Activated CD8-positive, alpha-beta memory T cell treated with anti-CD3 and anti-CD28 coated beads for 48 hours (primary cell): ENCODE measurements around the gene ZNF516.

Experiments
- DNase-seq, 3 experiments: peaks; one replicate each; pipeline ENCODE4 v3.0.0-alpha.2; 2020; ENCODE audit warnings: low read depth in 2 of 3, low spot score in 2 of 3

Gene ZNF516

DNA sequence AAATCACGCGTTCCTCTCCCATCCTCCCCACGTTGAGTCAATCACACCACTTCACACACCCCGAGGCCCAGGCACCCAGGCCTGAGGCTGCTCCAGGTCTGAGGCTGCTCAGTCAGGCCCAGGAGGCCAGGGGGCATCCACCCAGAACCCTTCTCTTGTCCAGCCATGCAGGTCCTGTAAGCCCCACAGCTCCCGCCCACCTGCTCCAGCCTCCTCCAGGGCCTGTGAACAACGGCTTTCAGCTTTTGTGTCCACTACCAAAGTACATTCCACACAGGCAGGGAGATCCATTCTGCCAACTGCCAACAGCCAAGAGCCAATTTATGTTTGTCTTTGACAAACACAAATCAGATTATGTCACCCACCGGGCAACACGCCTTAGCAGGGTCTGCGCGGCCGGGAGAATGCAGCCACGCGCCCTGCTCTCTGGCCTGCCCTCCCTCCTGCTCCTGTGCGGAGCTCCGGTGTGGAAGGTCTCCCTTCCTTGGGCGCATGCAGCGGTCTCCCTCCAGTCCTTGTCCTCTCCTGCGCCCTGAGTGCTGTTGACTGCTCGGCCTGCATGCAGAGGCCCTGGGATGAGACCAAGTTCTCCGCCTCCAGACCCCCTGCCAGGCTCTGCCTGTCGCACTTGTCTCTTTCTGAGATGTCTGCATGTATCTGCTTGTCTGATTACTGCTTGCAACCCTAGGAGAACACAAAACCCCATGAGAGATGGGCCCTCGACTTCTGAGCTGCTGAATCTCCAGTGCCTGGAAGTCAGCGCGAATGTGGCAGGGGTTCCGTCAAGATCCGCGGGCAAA, 146.6 kb downstream of the ZNF516 start:
- no peak for DNase-seq

DNA sequence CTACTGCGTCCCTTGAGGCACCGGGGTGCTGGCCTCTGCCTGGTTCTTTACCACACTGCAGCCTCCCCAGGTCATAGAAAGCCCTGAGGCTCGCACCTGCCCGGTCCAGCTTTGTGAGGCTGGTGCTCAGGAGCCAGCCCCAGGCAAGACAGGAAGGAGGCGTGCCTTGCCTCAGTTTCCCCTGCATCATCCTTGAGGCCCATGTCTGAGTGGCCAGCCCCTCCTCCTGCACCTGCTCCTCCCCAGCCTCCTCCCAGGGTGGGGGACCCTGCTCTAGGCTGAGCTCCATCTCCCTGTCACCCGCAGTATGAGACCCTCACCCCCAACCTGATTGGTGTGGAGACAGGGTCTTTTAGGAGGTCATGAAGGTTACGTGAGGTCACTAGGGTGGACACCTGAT, 147.7 kb downstream of the ZNF516 start:
- DNase-seq: no peak

GRCh38 chr18:76346490-76347130, 148.4 kb downstream of the ZNF516 start:
- DNase-seq: no peak

DNA sequence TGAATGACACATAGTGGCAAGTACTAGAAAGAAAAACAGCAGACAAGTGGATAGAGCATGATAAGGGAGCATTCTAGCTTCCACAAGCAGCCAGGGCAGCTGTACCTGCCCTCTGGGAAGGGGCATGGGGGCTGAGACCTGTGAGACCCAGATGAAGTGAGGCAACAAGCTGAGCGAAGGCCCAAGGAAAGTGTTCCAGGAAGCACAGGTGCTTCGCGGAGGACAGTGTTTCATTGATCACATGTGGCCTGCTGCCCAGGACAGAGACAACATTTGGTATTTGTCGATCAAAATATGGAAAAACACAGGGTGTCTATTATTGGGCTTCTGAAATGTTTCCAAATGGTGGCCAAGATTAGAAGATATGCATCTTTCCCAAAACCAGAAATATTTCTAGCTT, 149.1 kb downstream of the ZNF516 start:
- no peak for DNase-seq

GRCh38 chr18:76343938-76344569, 151.0 kb downstream of the ZNF516 start:
- no peak for DNase-seq

- no peak for DNase-seq
Observed at GRCh38 chr18:76340410-76340809, 154.6 kb downstream of the ZNF516 start.

- DNase-seq: no peak
Observed at GRCh38 chr18:76339246-76339620, 155.8 kb downstream of the ZNF516 start.

- no peak for DNase-seq
Observed at GRCh38 chr18:76338619-76339245, 156.3 kb downstream of the ZNF516 start.

DNA sequence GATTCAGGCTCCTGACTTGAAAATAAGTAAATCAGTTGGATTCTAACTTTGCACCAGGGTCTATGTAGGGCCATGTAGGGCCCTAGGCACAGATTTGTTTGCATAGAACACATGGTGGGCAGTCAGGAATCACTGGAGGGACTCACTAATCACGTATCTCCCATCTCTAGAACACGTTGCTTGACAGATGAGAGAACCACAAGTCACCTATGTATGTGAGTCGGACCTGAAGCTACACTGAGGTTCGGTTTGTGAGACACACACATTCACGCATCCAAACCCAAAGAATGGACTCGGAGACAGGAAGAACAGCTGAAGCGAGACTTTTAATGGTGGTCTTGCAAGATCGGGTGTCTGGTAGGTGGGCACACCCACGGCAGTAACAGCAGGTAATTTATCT, 157.0 kb downstream of the ZNF516 start:
- no peak for DNase-seq

- DNase-seq: no peak
Observed at GRCh38 chr18:76335859-76336640, 159.0 kb downstream of the ZNF516 start.

DNA sequence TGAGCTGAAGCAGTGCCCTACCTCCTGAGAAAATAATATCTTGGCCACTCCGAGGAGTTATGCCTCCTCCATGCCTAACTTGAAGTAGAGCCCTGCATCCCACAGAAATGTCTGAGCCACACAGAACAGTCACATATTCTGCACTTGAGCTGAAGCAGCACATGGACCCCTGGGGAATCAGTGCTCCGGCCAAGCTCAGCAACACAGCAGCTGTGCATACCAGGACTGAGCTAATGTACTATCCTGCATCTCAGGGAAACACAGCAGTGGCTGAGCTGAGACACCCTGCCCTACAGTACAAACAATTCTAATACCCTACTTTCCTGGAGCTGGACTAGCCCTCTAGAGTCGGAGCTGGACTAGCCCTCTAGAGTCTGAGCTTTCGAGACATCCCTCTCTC, 166.9 kb downstream of the ZNF516 start:
- DNase-seq: no peak

DNA sequence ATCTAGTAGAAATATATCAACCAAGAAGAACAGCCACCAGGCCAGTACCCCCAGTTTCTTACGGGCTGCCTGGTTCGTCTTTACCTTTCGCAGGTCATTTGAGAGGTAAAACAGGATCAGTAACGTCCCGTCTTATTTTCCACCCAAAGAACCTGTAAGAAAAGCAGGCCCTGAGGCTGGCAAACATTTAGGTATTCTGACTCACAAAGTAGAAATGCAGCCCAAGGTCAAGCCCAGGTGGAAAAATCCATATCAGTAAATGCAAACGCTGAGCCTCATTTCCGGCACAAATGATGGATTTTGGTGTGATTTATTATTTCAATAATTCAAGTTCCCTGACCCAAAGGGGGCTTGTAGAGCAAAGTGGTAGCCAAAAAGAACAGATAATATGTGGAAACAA, 171.2 kb downstream of the ZNF516 start:
- DNase-seq: no peak

DNA sequence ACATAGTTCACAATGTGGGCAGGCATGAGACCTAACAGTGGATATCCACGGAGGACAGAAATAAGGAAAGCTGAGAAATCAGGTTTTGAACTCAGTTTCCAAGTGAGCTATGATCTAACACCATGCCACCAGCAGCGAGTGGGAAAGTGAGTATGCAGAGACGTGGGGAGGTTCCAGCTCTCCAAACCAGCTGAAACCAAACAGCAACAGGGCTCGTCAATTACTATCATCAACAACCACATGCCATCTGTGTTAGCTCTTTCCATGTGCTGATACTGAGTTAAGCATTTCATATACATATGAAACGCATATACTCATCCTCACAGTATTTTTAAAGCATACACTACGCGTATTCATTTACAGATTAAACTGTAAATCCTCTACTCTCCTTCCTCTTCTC, 172.4 kb downstream of the ZNF516 start:
- no peak for DNase-seq

DNA sequence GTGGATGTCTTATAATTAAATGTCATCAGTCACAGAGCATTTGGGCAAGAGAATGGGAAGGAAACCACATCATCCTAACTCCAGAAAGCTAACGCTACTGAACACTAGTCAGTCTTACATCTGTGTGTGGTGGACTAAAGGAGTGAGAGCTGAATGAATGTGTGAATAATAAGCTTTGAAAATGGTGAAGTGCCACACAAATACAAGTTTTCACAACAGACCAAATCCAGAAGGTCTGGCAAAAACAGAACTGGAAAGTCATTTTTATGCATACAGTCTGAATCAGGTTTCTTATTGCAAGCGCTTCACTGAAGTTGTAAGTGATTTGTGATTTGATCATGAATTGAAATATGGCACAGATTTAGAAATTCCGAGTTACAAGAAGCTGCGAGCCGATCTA, 175.7 kb downstream of the ZNF516 start:
- DNase-seq: no peak

DNA sequence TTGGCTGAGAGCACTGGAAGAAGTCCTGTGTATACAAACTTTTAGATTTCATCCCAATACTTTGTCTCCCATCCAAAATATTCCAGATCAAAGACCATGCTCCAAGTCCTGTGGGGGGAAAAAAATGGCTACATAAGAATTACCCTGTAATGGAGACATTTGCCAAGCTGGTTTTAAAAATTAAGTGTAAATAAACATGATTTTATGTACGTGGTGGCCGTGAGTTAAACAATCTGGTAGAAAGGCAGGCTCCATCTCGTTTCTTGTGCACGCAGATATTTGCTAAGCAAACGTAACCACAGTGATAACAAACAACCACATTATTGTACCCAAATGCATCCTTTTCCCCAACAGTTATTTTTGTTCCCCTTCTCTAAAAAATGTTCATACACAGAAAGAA, 176.4 kb downstream of the ZNF516 start:
- DNase-seq: no peak

DNA sequence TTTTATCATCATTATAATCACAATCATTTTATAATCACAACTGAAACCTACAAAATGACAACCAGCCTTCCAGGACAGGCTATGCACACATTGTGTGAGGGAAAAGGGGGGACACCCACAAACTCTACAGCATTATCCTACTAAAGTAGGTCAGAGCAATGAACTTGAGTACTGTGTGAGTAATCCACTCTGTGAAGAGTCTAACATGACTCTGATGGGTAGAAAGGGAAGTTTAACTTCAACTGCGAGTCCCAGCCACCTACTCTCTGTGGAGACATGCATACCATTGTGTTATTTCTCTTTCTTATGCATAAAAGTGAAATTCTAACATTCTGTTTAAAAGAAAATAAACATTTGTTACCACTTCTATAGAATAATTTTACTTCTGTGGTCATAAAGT, 177.9 kb downstream of the ZNF516 start:
- no peak for DNase-seq

DNA sequence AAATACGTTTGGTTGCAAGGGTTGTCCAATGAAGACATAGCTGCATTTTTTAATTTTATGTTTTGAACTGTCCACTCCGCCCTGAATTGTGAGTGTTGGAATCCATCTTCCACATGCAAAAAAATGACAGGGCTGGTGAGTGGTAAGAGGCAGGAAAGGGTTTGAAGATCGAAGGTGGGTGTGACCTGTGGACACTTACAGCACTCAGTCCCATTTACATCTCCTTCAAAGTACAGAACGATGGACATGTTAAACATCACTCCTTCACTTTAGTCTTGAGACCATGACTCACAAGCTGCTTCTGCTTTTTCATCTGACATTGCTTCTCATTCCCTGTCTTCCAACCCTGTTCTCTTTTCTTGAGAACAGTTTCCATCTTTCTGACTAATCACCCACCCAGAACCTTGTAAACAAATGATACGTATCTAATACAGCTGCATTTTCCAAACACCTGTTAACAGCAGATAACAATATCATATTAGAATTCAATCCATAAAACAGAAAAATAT, 179.3 kb downstream of the ZNF516 start:
- no peak for DNase-seq

DNA sequence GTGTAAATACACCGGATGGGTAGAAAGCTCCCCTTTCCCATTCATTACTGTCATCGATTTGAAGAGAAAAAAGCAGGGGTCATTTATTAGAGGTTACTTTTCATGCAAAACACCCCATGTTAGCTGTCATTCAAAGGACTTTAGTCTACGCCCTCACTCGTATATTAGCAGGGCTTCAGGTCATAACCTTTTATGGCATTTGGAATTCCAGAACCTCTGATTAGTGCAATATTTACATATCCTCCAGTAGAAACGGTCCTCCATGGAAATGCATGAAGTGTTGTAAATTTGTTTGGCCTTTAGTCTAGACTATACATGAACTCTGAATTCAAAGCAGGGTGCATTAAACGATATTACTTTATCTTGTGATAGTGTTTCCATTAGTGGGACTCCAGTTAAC, 180.5 kb downstream of the ZNF516 start:
- no peak for DNase-seq

- DNase-seq: no peak
Observed at GRCh38 chr18:76314015-76314414, 181.0 kb downstream of the ZNF516 start.
